Caco-2 (cell line): Measurements from ENCODE around the gene HOXA5. TPM values are rescaled to one million over a fixed set of nuclear protein-coding genes. Genes with fewer than 3 reads are reported as not detected.

Experiments used
- BruUV-seq: library from RNA; stranded (reverse); fragments of 400-500 nt; replicated peaks from 2 replicates; lab custom pipeline; 2021; lab: Mats Ljungman, UMichigan
- CTCF ChIA-PET: fragments of 300-600 bp; sonication (Branson Sonifier 250); formaldehyde crosslinking; loops from one replicate; lab custom pipeline; 2022; ENCODE audit warnings: antibody characterized with exemption; lab: Charles Lee
- POLR2A ChIA-PET: fragments of 300-600 bp; sonication (Branson Sonifier 250); formaldehyde crosslinking; loops from one replicate; lab custom pipeline; 2022; ENCODE audit warnings: antibody characterized with exemption; lab: Charles Lee
- DNase-seq, 2 experiments: peaks; one replicate each; pipeline versions ENCODE4 v3.0.0 to v3.0.0-alpha.2; 2020 to 2022
- H3K27me3 ChIP-seq: replicated peaks from 2 replicates; pipeline ENCODE4 v1.6.0; 2011; ENCODE audit warnings: low read length; ENCODE audit not compliant: control insufficient read depth, insufficient read depth
- H3K36me3 ChIP-seq: 2 replicates; pipeline ENCODE4 v1.5.1; 2011; ENCODE audit warnings: low read length; ENCODE audit not compliant: control insufficient read depth, insufficient read depth
- H3K4me1 ChIP-seq: fragments of 250-450 bp; sonication (Bioruptor Pico); 2 replicates; pipeline ENCODE4 v1.5.1; 2020; ENCODE audit warnings: mild to moderate bottlenecking
- H3K4me3 ChIP-seq: 2 replicates; pipeline ENCODE4 v1.5.1; 2011; ENCODE audit warnings: low read depth, mild to moderate bottlenecking, control low read depth, low read length
- H3K9me3 ChIP-seq: fragments of 250-450 bp; sonication (Bioruptor Pico); 2 replicates; pipeline ENCODE4 v1.5.1; 2020; ENCODE audit warnings: mild to moderate bottlenecking, moderate library complexity
- H3K27ac Mint-ChIP-seq: one replicate; pipeline ENCODE4 v1.8.0; 2022; ENCODE audit warnings: mixed read lengths; ENCODE audit not compliant: unreplicated experiment
- H3K27me3 Mint-ChIP-seq: one replicate; pipeline ENCODE4 v1.8.0; 2022; ENCODE audit warnings: mixed read lengths; ENCODE audit not compliant: insufficient read depth, unreplicated experiment
- H3K36me3 Mint-ChIP-seq: one replicate; pipeline ENCODE4 v1.8.0; 2022; ENCODE audit warnings: mild to moderate bottlenecking, mixed read lengths; ENCODE audit not compliant: insufficient read depth, unreplicated experiment
- H3K4me1 Mint-ChIP-seq: one replicate; pipeline ENCODE4 v1.8.0; 2022; ENCODE audit warnings: low read depth, mixed read lengths; ENCODE audit not compliant: unreplicated experiment
- H3K4me3 Mint-ChIP-seq: one replicate; pipeline ENCODE4 v1.8.0; 2022; ENCODE audit warnings: mild to moderate bottlenecking, moderate library complexity, mixed read lengths; ENCODE audit not compliant: unreplicated experiment
- H3K9me3 Mint-ChIP-seq: one replicate; pipeline ENCODE4 v1.8.0; 2022; ENCODE audit warnings: mixed read lengths; ENCODE audit not compliant: unreplicated experiment
- CTCF ChIP-seq, 2 experiments: fragments of 200-600 bp in 1 of 2; IDR thresholded peaks; 1 replicate in 1 of 2; 2 replicates in 1 of 2; pipeline versions ENCODE4 v1.5.1 to v1.8.0; 2011 to 2022; ENCODE audit warnings: antibody characterized with exemption in 1 of 2, control low read depth in 1 of 2, inconsistent platforms in 1 of 2, low read depth in 1 of 2, low read length in 1 of 2, mild to moderate bottlenecking in 1 of 2, moderate library complexity in 1 of 2; ENCODE audit not compliant: insufficient read depth in 1 of 2, severe bottlenecking in 1 of 2, unreplicated experiment in 1 of 2
- intact Hi-C: fragments of 100-400 bp; cut with micrococcal nuclease; formaldehyde crosslinking; loops from one replicate; pipeline ENCODE4 v1.10.0; 2022; ENCODE audit not compliant: unreplicated experiment
- total RNA-seq: library from RNA; stranded (reverse); gene quantifications from 2 replicates; pipeline ENCODE4 v1.2.3, GENCODE V29; 2022

The HOXA5 gene
- total RNA-seq, 1 experiment from 2014 or later = 4.9 TPM

DNA sequence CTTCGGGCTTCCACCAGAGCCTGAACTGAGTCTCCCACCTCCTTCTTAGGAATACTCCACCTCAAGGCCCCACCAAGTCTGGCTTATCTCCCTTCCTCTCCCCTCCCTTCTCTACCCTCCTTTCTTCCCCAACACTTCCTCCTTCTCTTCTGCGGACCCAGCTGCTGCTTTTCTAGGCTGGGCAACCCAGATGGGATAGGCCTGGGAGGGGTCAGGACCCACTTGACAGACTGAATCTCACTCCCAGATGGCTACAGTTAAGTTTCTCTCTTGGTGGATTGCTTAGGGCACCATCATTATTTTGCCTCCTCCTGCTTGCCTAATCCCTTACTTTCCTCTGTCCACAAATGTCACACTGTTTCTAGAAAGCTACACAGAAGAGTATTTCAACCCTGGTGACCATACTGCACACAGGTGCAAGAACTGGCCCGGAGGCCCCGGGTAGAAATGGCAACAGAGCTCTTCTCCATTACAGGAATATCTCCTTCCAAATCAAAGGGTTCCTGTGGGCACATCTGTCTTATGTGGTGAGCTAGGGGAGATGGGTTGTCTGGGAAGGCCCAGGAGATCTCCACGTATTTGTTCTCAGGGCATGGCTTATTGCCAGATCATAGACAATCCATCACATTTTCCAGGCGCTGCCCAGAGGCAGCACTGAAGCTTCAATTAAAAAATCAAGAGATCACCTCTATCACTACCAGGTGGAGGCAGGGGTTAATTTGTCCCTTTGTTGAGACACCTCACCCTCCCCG is 46.7 kb upstream of the HOXA5 start:
- CTCF ChIA-PET = interaction anchor here (0.5 to 0.6 kb wide), 2 partner anchors 10 to 11 kb away, joined by 3 read pairs; partner anchors contain the start of gene HOXA13
- TF ChIP-seq CTCF (IDR thresholded peaks at IDR 0.05; ENCODE audit: insufficient read depth in 1 of 2, low read depth in 1 of 2, low read length in 1 of 2, severe bottlenecking in 1 of 2, unreplicated experiment in 1 of 2) = no peak
- Mint-ChIP-seq H3K36me3 (no peaks in the 10 kb centered on the region), H3K27me3 (peaks cover 3% of the 10 kb centered on the region), H3K4me3 (no peak overlapping the region), H3K9me3 (no peaks in the 10 kb centered on the region), H3K27ac (no peak overlapping the region), H3K4me1 (no peaks in the 10 kb centered on the region)
- intact Hi-C loops = no loop called here
- no peak for DNase-seq
- H3K4me3 ChIP-seq = no peak overlapping the region
- H3K36me3 ChIP-seq = no peaks in the 10 kb centered on the region
- POLR2A ChIA-PET = no interaction called here
- H3K9me3 ChIP-seq = no peaks in the 10 kb centered on the region
- BruUV-seq = no TSS peak
- H3K4me1 ChIP-seq = no peaks in the 10 kb centered on the region
- no peaks in the 10 kb centered on the region; the same call in none of the 2 replicates for H3K27me3 ChIP-seq

DNA sequence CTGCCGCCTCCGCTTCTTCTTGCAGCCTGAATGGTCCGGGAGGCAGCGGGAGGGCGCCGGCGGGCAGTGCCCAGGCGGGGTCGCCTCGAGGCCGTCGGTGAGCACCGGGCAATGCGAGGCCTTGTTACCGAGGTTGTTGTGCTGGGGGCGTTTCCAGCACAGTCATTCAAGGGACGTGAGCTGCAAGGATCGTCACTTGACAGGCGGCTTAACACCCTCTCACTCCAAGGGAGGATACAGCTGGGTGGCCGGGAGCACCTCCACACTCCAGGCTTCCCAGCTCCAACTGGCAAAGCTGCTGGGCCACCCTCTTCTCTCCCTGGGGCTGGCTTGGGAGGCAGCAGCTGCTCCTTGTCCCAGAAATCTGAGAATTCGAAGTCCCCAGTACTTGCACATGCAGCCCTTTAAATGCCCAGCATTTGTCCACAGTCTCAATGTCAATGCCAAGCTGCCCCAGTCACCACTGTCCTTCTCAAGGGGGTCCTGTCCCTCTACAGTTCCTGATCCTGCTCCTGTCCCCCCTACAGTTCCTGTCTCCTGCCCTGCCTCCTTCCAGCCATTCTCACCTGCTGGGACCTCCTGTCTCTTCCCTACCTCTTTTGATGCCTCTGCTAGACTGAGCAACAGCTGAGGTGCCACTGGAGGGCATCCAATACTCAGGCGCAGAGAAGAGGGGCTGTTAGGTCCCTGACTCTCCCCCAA is 46.0 kb upstream of the HOXA5 start:
- no peak overlapping the region for H3K4me3 ChIP-seq
- H3K27ac Mint-ChIP-seq = no peak overlapping the region
- BruUV-seq = no TSS peak
- H3K9me3 Mint-ChIP-seq = no peaks in the 10 kb centered on the region
- H3K4me1 ChIP-seq = peaks cover 5% of the 10 kb centered on the region; the same call in 1 of the 2 replicates
- no peak for TF ChIP-seq CTCF (IDR thresholded peaks at IDR 0.05; ENCODE audit: insufficient read depth in 1 of 2, low read depth in 1 of 2, low read length in 1 of 2, severe bottlenecking in 1 of 2, unreplicated experiment in 1 of 2)
- peaks cover 5% of the 10 kb centered on the region for H3K27me3 ChIP-seq
- H3K36me3 Mint-ChIP-seq = peaks cover 6% of the 10 kb centered on the region
- CTCF ChIA-PET = no interaction called here
- peak in 1 of 2 experiments; percentile 19 for DNase-seq
- no peaks in the 10 kb centered on the region for H3K36me3 ChIP-seq
- H3K27me3 Mint-ChIP-seq = peaks cover 8% of the 10 kb centered on the region
- no peak overlapping the region for H3K4me3 Mint-ChIP-seq
- POLR2A ChIA-PET = no interaction called here
- intact Hi-C loops = no loop called here
- peaks cover 7% of the 10 kb centered on the region for H3K4me1 Mint-ChIP-seq
- no peaks in the 10 kb centered on the region for H3K9me3 ChIP-seq

- H3K4me1 Mint-ChIP-seq = peaks cover 7% of the 10 kb centered on the region
- TF ChIP-seq CTCF (IDR thresholded peaks at IDR 0.05; ENCODE audit: insufficient read depth in 1 of 2, low read depth in 1 of 2, low read length in 1 of 2, severe bottlenecking in 1 of 2, unreplicated experiment in 1 of 2) = no peak
- ChIA-PET POLR2A (no interaction called here), CTCF (no interaction called here)
- peaks cover 6% of the 10 kb centered on the region for H3K36me3 Mint-ChIP-seq
- H3K4me1 ChIP-seq = peaks cover 7% of the 10 kb centered on the region; the same call in 1 of the 2 replicates
- no peak overlapping the region for H3K4me3 Mint-ChIP-seq
- peak in 1 of 2 experiments; percentile 19 for DNase-seq
- H3K9me3 ChIP-seq = no peaks in the 10 kb centered on the region
- H3K4me3 ChIP-seq = no peak overlapping the region
- H3K27me3 ChIP-seq = peaks cover 5% of the 10 kb centered on the region
- peaks cover 8% of the 10 kb centered on the region for H3K27me3 Mint-ChIP-seq
- H3K36me3 ChIP-seq = no peaks in the 10 kb centered on the region
- H3K27ac Mint-ChIP-seq = no peak overlapping the region
- intact Hi-C loops = no loop called here
- no peaks in the 10 kb centered on the region for H3K9me3 Mint-ChIP-seq
- no TSS peak for BruUV-seq
Observed at GRCh38 chr7:27188386-27189294, 45.2 kb upstream of the HOXA5 start.
